ENCODE data around the gene HRH3.

Gene HRH3

GRCh38 chr20:62191781-62192559, 28.1 kb downstream of the HRH3 start:
- intact Hi-C loops (cut with DNase I) = no loop called here
- peak in 2 of 42 donors; percentile 8 to 32 for DNase-seq

GRCh38 chr20:62190639-62191411, 29.3 kb downstream of the HRH3 start:
- intact Hi-C loops (cut with DNase I) = no loop called here
- DNase-seq = no peak

DNA sequence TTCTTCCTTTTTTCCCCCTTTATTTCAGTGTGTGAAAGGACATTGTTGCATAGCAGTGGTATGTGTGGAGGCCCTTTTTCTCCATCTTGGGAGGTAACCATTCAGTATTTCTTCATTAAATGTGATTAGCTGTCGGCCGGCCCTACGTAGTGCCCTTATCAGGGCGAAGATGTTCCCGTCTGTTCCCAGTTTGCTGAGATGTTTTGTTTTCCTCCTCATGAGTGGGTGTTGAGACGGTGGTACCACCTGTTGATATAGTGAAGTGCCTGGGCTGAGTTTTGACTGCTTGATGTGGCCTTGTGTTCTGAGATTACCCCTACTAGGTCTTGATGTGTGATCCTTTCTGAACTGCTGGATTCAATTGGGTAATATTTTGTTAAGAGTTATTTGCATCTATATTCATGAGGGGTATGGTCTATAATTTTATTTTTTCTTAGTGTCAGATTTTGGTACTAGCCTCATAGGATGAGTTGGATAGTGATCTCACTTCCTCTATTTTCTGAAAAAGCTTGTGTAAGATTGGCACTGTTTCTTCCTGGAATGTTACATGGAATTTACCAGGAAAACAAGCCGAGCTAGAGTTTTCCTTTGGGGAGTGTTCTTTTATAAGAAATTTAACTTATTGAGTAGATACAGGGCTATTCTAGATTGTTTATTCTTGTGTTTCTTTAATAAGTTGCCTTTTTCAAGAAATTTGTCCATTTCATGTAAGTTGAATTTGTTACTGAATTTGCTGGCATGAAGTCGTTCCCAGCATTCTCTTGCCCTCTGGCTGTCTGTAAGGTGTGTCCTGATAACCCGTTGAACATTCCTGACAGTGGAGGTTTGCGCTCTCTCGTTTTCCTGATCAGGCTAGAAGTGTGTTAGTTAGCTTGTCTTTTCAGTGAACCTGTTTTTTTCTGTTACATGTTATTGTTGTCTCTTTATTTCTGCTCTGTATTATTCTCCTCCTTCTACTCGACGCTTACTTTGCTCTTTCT, 32.9 kb downstream of the HRH3 start:
- no peak for DNase-seq

GRCh38 chr20:62186096-62186426, 34.0 kb downstream of the HRH3 start:
- DNase-seq = no peak
- intact Hi-C loops (cut with DNase I) = loop anchor here (10.0 kb wide), 1 partner anchor 199 kb away; the partner anchor contains the start of gene RPS21

More for the DNA sequence above, 32.9 kb downstream of the HRH3 start:
- intact Hi-C loops (cut with DNase I) = loop anchor here (10.0 kb wide), 1 partner anchor 198 kb away; the partner anchor contains the start of gene RPS21

DNA sequence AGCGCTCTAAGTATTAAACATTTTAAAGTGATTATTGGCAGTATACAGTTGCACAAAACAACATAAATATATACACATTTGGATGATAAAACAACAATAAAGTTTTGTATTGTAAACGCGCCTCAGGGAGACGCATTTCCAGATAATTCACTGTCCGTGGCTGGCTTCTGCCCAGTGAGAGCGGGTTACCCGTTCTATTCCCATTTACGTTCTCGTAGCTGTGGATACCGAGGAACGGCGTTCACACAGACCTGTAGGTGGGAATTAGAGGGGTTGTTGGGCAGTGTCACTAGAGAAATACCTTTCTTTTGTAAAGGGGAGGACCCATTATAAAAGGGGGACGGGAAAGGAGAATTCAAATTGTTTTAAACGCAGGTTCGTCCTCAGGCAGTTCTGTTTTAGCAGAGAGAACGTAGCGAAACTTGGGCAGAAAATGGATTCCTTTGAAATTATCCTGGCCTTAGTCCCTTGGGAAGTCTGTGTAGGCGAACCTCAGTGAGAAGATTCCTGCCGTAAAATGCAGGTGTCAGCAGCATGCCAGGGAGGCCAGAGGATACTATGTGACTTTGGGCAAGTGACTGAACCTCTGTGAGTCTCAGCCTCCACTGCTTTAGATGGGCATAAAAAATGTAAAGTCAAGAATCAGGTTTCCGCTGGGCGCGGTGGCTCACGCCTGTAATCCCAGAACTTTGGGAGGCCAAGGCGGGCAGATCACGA, 36.5 kb downstream of the HRH3 start:
- no peak for DNase-seq
- intact Hi-C loops (cut with DNase I) = loop anchor here (10.0 kb wide), 1 partner anchor 201 kb away; the partner anchor contains the start of gene RPS21

DNA sequence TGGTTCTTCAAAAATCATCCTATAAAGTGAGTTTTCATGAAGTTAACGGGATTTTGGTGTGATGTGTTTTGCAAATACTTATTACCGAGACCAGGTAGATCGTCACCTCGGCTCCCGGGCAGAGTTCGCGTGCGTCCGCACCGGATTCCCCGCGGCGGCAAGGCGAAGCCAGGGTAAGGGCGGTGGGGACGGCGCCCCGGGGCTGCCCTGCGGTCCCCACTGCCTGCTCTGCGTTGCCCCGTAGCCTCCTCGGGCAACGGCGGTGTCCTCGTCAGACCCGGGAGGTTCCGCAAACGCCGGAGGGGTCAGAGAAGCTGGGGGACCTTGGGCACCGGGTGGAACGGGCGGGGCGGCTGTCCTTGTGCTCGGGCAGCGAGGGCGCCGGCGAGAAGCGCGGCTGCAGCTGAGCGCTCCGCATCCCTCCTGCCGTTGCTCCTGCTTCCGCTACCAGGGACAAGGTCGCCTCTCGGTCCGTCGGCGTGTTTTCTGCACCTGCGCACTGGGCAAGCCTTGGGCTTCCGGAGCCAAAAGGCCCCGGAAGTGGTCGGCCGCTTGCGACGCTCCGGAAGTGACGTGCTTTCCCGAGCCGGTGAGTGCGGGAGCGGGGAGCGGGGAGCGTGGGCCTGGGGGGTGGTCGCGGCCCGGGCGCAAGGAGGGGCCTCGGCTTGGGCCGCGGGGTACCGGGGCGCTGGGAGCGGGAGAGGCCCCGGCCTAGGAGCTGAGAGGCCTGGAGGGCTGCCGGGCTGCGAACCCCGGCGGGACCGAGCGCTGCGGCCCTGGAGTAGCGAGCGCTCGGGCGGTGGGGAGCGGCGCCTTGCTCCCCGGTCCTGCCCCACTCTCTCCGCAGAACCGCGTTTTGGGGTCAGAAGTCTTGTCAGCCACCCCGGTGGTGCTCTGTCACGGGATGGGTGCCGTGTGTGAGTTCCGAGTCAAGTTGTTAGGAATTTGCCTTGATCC, 37.3 kb downstream of the HRH3 start, which contains the start of gene MTG2:
Gene MTG2 (plus strand): TSS at position 560 of the 957 bp plus-strand sequence. CDS start 10,393 bp downstream, outside the sequence.
- intact Hi-C loops (cut with DNase I) = loop anchor here (10.0 kb wide), 1 partner anchor 202 kb away; the partner anchor contains the start of gene RPS21
- peak; percentile 85 to 98 (median 94) for DNase-seq

GRCh38 chr20:62181808-62182207, 38.3 kb downstream of the HRH3 start:
- intact Hi-C loops (cut with DNase I) = loop anchor here (10.0 kb wide), 1 partner anchor 203 kb away; the partner anchor contains the start of gene RPS21
- DNase-seq = no peak

DNA sequence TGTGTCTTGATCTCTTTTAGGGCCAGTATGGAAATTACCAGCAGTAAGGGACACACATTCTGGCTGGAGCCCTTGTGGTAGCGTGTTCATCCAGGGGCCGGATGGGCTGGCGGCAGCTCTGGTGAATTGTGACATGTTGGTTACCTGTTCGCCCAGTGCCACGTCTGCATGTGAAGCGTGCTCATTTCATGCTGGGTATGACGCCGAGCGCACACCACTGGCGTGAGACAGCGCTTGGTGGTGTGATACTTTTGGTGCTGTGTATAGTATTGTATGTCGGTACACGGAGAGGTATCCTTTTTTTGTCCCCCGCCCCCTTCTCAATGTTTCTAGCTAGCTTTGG, 40.9 kb downstream of the HRH3 start:
- intact Hi-C loops (cut with DNase I) = no loop called here
- no peak for DNase-seq

DNA sequence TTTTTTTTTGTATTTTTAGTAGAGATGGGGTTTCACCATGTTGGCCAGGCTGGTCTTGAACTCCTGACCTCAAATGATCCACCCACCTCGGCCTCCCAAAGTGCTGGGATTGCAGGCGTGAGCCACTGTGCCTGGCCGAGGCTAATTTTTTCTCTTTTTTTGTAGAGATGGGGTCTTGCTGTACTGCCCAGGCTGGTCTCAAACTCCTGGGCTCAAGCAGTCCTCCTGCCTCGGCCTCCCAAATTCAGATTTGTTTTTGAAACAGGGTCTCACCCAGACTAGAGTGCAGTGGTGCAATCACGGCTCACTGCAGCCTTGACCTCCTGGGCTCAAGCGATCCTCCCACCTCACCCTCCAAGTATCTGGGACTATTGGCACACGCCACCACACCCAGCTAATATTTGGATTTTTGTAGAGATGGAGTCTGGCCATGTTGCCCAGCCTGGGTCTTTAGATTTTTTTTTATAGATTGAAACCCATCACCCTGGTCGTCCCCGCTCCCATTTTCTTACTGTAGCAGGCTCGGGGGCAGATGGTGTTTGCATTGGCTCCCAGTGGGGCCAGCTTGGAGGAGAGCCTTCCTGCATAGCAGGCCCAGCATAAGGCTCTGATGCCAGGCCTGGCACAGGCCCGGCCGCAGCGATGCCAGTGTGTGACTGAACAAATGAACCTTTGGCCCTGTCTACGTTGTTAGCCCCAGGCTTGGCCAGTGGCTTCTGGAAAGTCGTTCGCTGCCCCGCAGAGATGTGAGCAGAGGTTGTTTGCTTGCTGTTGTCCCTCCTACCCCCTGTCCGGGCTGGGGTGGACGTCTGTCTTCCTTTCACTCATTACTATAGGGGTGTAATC, 41.5 kb downstream of the HRH3 start:
- intact Hi-C loops (cut with DNase I) = no loop called here
- DNase-seq = no peak

DNA sequence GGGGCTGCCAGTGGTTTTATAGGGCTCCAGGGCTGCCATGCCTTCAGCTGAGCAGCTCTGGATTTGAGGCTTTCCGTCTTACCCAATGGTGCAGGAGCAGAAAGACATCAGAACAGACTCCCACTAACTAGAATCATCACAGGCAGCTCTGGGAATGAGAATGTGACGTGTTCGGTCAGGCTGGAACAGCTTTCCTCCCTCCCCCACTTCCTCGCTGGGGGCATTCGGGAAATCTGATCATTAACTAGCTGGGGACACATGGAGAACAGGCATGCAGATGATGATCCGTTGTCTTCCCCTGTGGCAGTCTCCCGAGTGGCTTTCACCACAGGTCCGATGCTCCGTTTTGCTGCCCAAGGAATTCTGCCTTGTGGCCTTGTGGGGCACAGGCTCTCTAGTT, 42.8 kb downstream of the HRH3 start:
- DNase-seq = no peak
- intact Hi-C loops (cut with DNase I) = no loop called here

GRCh38 chr20:62176866-62177265, 43.2 kb downstream of the HRH3 start:
- DNase-seq = no peak

GRCh38 chr20:62175711-62176110, 44.4 kb downstream of the HRH3 start:
- no peak for DNase-seq
- intact Hi-C loops (cut with DNase I) = no loop called here

More at GRCh38 chr20:62176866-62177265, 43.2 kb downstream of the HRH3 start:
- intact Hi-C loops (cut with DNase I) = no loop called here

DNA sequence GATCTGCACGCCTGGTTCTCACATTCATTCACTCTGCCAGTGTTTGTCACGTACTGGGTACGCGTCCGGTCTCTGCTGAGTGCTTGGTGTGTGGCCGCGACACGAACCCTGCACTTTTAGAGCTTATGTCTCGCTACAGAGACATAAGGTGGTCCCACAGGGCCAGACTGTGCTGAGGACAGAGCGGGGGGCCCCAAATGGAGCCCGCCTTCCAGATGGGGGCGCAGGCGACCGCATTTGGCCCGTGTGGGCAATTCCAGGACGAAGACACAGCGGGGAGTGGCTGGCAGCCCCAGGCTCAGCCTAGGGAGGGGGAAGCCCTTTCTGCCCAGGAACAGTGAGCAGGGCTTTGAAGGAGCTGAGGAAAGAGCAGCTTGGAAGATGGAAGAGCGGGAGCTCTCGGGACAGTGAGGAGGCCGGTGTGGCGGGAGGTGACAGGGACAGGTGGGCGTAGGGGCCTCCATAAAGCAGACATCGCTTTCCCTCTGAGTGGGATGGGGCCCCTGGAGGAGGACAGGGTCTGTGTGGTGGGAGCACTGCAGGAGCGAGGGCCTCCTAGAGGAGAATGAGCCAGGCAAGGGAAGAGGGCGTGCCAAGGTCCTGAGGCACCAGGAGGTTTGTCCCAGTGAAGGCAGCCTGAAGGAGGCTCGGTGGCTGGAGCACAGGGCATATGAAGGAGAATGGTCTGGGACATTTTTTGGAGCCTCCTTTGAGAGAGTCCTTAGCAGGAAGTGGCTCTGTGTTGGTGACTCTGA, 45.0 kb downstream of the HRH3 start:
- intact Hi-C loops (cut with DNase I) = no loop called here
- no peak for DNase-seq

- no peak for DNase-seq
- intact Hi-C loops (cut with DNase I) = no loop called here
Measured at GRCh38 chr20:62174021-62174804, 45.9 kb downstream of the HRH3 start.

DNA sequence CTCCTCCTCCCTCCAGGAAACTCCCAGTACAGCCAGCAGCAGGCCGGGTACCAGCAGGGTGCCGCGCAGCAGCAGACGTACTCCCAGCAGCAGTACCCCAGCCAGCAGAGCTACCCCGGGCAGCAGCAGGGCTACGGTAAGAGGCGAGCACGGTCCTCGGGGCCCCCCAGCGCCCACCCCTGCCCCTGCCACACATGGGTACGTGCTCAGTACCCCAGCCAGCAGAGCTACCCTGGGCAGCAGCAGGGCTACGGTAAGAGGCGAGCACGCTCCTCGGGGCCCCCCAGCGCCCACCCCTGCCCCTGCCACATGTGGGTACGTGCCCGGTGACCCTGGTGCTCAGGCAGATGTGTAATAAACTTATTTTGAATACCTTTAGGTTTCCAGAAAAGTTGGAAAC, 47.4 kb downstream of the HRH3 start:
- intact Hi-C loops (cut with DNase I) = no loop called here
- no peak for DNase-seq
